ENCODE measurements around the gene HNRNPH2.

HNRNPH2 gene

GRCh38 chrX:101362116-101362515, 45.9 kb upstream of the HNRNPH2 start:
- no peaks in the 10 kb centered on the region for H3K79me2 ChIP-seq (ENCODE audit: insufficient read depth, low read length)
- no peaks in the 10 kb centered on the region for H3K9me3 ChIP-seq (ENCODE audit: low read length)
- H3K4me1 ChIP-seq (ENCODE audit: insufficient read depth, low read length, severe bottlenecking) = no peaks in the 10 kb centered on the region
- no peak overlapping the region for H2AFZ ChIP-seq (ENCODE audit: low read length)
- no peaks in the 10 kb centered on the region for H3F3A ChIP-seq (ENCODE audit: insufficient read depth, low read length)
- peaks cover 49% of the 10 kb centered on the region for H3K36me3 ChIP-seq (ENCODE audit: insufficient read depth, low read length)
- H3K27me3 ChIP-seq (ENCODE audit: insufficient read depth, low read length) = no peaks in the 10 kb centered on the region
- TF ChIP-seq CTCF (IDR thresholded peaks at IDR 0.05; ENCODE audit: low read length) = no peak
- no peak for TF ChIP-seq EZH2 (IDR thresholded peaks at IDR 0.05; ENCODE audit: borderline replicate concordance, low read length)
- no peak overlapping the region for H3K4me3 ChIP-seq (ENCODE audit: low read depth, low read length, poor library complexity, severe bottlenecking)
- no peak overlapping the region for H3K27ac ChIP-seq (ENCODE audit: low read depth, low read length, poor library complexity, severe bottlenecking)
- H3K9ac ChIP-seq (ENCODE audit: low read length) = no peak overlapping the region
- no peak overlapping the region for H3K4me2 ChIP-seq (ENCODE audit: low read length)
- H3K9me2 ChIP-seq (ENCODE audit: low read depth, low read length) = no peaks in the 10 kb centered on the region
- no peaks in the 10 kb centered on the region for H4K20me1 ChIP-seq (ENCODE audit: insufficient read depth, low read length)

DNA sequence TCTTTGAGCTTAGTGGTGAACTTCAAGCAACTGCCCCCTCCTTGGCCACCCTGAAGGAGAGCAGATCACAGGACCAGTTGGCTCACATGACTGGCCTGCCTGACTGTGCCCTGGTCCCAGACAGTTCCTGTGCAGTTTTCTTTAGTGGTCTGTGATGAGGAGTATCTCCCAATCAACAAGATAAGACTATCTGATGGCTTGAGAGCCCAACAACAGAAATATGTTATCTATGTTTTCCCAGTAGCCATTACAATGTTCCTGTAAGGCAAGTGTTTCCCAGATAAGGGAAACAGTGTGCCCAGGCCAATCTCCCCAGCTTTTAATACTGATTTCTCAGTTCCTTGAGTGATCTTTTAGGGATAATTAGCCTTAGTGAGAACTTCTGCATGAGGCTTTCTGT, 45.3 kb upstream of the HNRNPH2 start:
- H3K27ac ChIP-seq (ENCODE audit: low read depth, low read length, poor library complexity, severe bottlenecking) = no peak overlapping the region

GRCh38 chrX:101365301-101365795, 42.7 kb upstream of the HNRNPH2 start:
- TF ChIP-seq CTCF (IDR thresholded peaks at IDR 0.05; ENCODE audit: low read length) (no peak), EZH2 (IDR thresholded peaks at IDR 0.05; ENCODE audit: borderline replicate concordance, low read length) (no peak)
- Histone ChIP-seq H3K9ac (ENCODE audit: low read length) (no peak overlapping the region), H3K27ac (ENCODE audit: low read depth, low read length, poor library complexity, severe bottlenecking) (no peak overlapping the region), H3K4me2 (ENCODE audit: low read length) (no peak overlapping the region), H3K9me3 (ENCODE audit: low read length) (no peaks in the 10 kb centered on the region), H3K79me2 (ENCODE audit: insufficient read depth, low read length) (no peaks in the 10 kb centered on the region), H4K20me1 (ENCODE audit: insufficient read depth, low read length) (no peaks in the 10 kb centered on the region), H3K27me3 (ENCODE audit: insufficient read depth, low read length) (no peaks in the 10 kb centered on the region), H2AFZ (ENCODE audit: low read length) (no peak overlapping the region), H3F3A (ENCODE audit: insufficient read depth, low read length) (no peaks in the 10 kb centered on the region), H3K36me3 (ENCODE audit: insufficient read depth, low read length) (peaks cover 52% of the 10 kb centered on the region), H3K4me3 (ENCODE audit: low read depth, low read length, poor library complexity, severe bottlenecking) (no peak overlapping the region), H3K9me2 (ENCODE audit: low read depth, low read length) (no peaks in the 10 kb centered on the region), H3K4me1 (ENCODE audit: insufficient read depth, low read length, severe bottlenecking) (peaks cover 10% of the 10 kb centered on the region)

More for the DNA sequence above, 45.3 kb upstream of the HNRNPH2 start:
- Histone ChIP-seq H3F3A (ENCODE audit: insufficient read depth, low read length) (no peaks in the 10 kb centered on the region), H3K9me3 (ENCODE audit: low read length) (no peaks in the 10 kb centered on the region), H3K4me2 (ENCODE audit: low read length) (no peak overlapping the region), H3K27me3 (ENCODE audit: insufficient read depth, low read length) (no peaks in the 10 kb centered on the region), H2AFZ (ENCODE audit: low read length) (no peak overlapping the region), H4K20me1 (ENCODE audit: insufficient read depth, low read length) (no peaks in the 10 kb centered on the region), H3K36me3 (ENCODE audit: insufficient read depth, low read length) (peaks cover 45% of the 10 kb centered on the region), H3K9ac (ENCODE audit: low read length) (no peak overlapping the region), H3K4me1 (ENCODE audit: insufficient read depth, low read length, severe bottlenecking) (no peaks in the 10 kb centered on the region), H3K9me2 (ENCODE audit: low read depth, low read length) (no peaks in the 10 kb centered on the region), H3K79me2 (ENCODE audit: insufficient read depth, low read length) (no peaks in the 10 kb centered on the region), H3K4me3 (ENCODE audit: low read depth, low read length, poor library complexity, severe bottlenecking) (no peak overlapping the region)
- no peak for TF ChIP-seq CTCF (IDR thresholded peaks at IDR 0.05; ENCODE audit: low read length)
- TF ChIP-seq EZH2 (IDR thresholded peaks at IDR 0.05; ENCODE audit: borderline replicate concordance, low read length) = no peak
